Measurements from ENCODE around the gene PMEPA1. TPM values are rescaled to one million over a fixed set of nuclear protein-coding genes. Genes with fewer than 3 reads are reported as not detected.

Gene PMEPA1
- total RNA-seq, 1 experiment from 2014 or later, result 17.8 TPM

GRCh38 chr20:57664924-57665588 lies 44.8 kb downstream of the PMEPA1 start:
- no peaks in the 10 kb centered on the region for H3K27me3 ChIP-seq (ENCODE audit: control insufficient read depth, insufficient read depth, low read length)
- peak; percentile 6 for DNase-seq
- no peaks in the 10 kb centered on the region; the same call in 1 of the 2 replicates for H3K36me3 ChIP-seq (replicated peaks; ENCODE audit: control insufficient read depth, insufficient read depth, low read length)
- no peak overlapping the region for H3K4me3 ChIP-seq (ENCODE audit: insufficient read depth, low read depth, low read length)

- no peak overlapping the region for H3K4me3 ChIP-seq (ENCODE audit: insufficient read depth, low read depth, low read length)
- peak; percentile 34 for DNase-seq
- no peaks in the 10 kb centered on the region for H3K27me3 ChIP-seq (ENCODE audit: control insufficient read depth, insufficient read depth, low read length)
- no peaks in the 10 kb centered on the region; the same call in none of the 2 replicates for H3K36me3 ChIP-seq (replicated peaks; ENCODE audit: control insufficient read depth, insufficient read depth, low read length)
These were observed 45.3 kb downstream of the PMEPA1 start for GRCh38 chr20:57664476-57664875.

- Histone ChIP-seq H3K36me3 (replicated peaks; ENCODE audit: control insufficient read depth, insufficient read depth, low read length) (no peaks in the 10 kb centered on the region; the same call in none of the 2 replicates), H3K4me3 (ENCODE audit: insufficient read depth, low read depth, low read length) (no peak overlapping the region), H3K27me3 (ENCODE audit: control insufficient read depth, insufficient read depth, low read length) (no peaks in the 10 kb centered on the region)
- DNase-seq, result peak; percentile 37
These were observed 45.9 kb downstream of the PMEPA1 start for GRCh38 chr20:57663681-57664451.

- DNase-seq, result peak; percentile 31
- peaks cover 4% of the 10 kb centered on the region for H3K36me3 ChIP-seq (replicated peaks; ENCODE audit: control insufficient read depth, insufficient read depth, low read length)
- H3K4me3 ChIP-seq (ENCODE audit: insufficient read depth, low read depth, low read length), result no peak overlapping the region
- no peaks in the 10 kb centered on the region for H3K27me3 ChIP-seq (ENCODE audit: control insufficient read depth, insufficient read depth, low read length)
These were observed 46.6 kb downstream of the PMEPA1 start for GRCh38 chr20:57663241-57663640.

GRCh38 chr20:57662456-57663240 lies 47.2 kb downstream of the PMEPA1 start:
- Histone ChIP-seq H3K27me3 (ENCODE audit: control insufficient read depth, insufficient read depth, low read length) (no peaks in the 10 kb centered on the region), H3K36me3 (replicated peaks; ENCODE audit: control insufficient read depth, insufficient read depth, low read length) (peaks cover 5% of the 10 kb centered on the region), H3K4me3 (ENCODE audit: insufficient read depth, low read depth, low read length) (no peak overlapping the region)
- peak; percentile 78 for DNase-seq

GRCh38 chr20:57661746-57662455 lies 47.9 kb downstream of the PMEPA1 start:
- DNase-seq, result no peak
- no peak overlapping the region for H3K4me3 ChIP-seq (ENCODE audit: insufficient read depth, low read depth, low read length)
- H3K27me3 ChIP-seq (ENCODE audit: control insufficient read depth, insufficient read depth, low read length), result no peaks in the 10 kb centered on the region
- peaks cover 10% of the 10 kb centered on the region for H3K36me3 ChIP-seq (replicated peaks; ENCODE audit: control insufficient read depth, insufficient read depth, low read length)

GRCh38 chr20:57660922-57661745 lies 48.7 kb downstream of the PMEPA1 start:
- peaks cover 10% of the 10 kb centered on the region for H3K36me3 ChIP-seq (replicated peaks; ENCODE audit: control insufficient read depth, insufficient read depth, low read length)
- peak; percentile 65 for DNase-seq
- H3K27me3 ChIP-seq (ENCODE audit: control insufficient read depth, insufficient read depth, low read length), result no peaks in the 10 kb centered on the region
- H3K4me3 ChIP-seq (ENCODE audit: insufficient read depth, low read depth, low read length), result no peak overlapping the region

GRCh38 chr20:57660181-57660921 lies 49.5 kb downstream of the PMEPA1 start:
- no peak overlapping the region for H3K4me3 ChIP-seq (ENCODE audit: insufficient read depth, low read depth, low read length)
- H3K36me3 ChIP-seq (replicated peaks; ENCODE audit: control insufficient read depth, insufficient read depth, low read length), result peaks cover 10% of the 10 kb centered on the region
- no peaks in the 10 kb centered on the region for H3K27me3 ChIP-seq (ENCODE audit: control insufficient read depth, insufficient read depth, low read length)
- DNase-seq, result no peak

- Histone ChIP-seq H3K36me3 (replicated peaks; ENCODE audit: control insufficient read depth, insufficient read depth, low read length) (peaks cover 10% of the 10 kb centered on the region), H3K27me3 (ENCODE audit: control insufficient read depth, insufficient read depth, low read length) (no peaks in the 10 kb centered on the region), H3K4me3 (ENCODE audit: insufficient read depth, low read depth, low read length) (no peak overlapping the region)
- peak; percentile 63 for DNase-seq
These were observed 50.2 kb downstream of the PMEPA1 start for GRCh38 chr20:57659517-57660180.

- Histone ChIP-seq H3K4me3 (ENCODE audit: insufficient read depth, low read depth, low read length) (no peak overlapping the region), H3K27me3 (ENCODE audit: control insufficient read depth, insufficient read depth, low read length) (no peaks in the 10 kb centered on the region), H3K36me3 (replicated peaks; ENCODE audit: control insufficient read depth, insufficient read depth, low read length) (peaks cover 10% of the 10 kb centered on the region)
- DNase-seq, result peak; percentile 74
These were observed 50.8 kb downstream of the PMEPA1 start for GRCh38 chr20:57658833-57659516.

- DNase-seq, result peak; percentile 43
- Histone ChIP-seq H3K27me3 (ENCODE audit: control insufficient read depth, insufficient read depth, low read length) (no peaks in the 10 kb centered on the region), H3K4me3 (ENCODE audit: insufficient read depth, low read depth, low read length) (no peak overlapping the region), H3K36me3 (replicated peaks; ENCODE audit: control insufficient read depth, insufficient read depth, low read length) (peaks cover 11% of the 10 kb centered on the region)
These were observed 51.4 kb downstream of the PMEPA1 start for GRCh38 chr20:57658447-57658832.

Data from H7 (cell line).